H1 (cell line): ENCODE data around the gene CC2D1A. TPM values are rescaled to one million over a fixed set of nuclear protein-coding genes. Genes with fewer than 3 reads are reported as not detected.

Experiments used
- CTCF ChIA-PET: fragments of 300-600 bp; sonication (Branson Sonifier 250); formaldehyde crosslinking; loops from one replicate; lab custom pipeline; 2021; ENCODE audit not compliant: partially characterized antibody; lab: Charles Lee
- POLR2A ChIA-PET: fragments of 300-600 bp; sonication (Branson Sonifier 250); formaldehyde crosslinking; loops from one replicate; lab custom pipeline; 2021; ENCODE audit warnings: inconsistent platforms; ENCODE audit not compliant: partially characterized antibody; lab: Charles Lee
- DNase-seq, 2 experiments: peaks; one replicate each; pipeline versions ENCODE4 v3.0.0 to v3.0.0-alpha.2; 2010 to 2022; ENCODE audit warnings: low spot score in 2 of 2, low read depth in 1 of 2, mixed read lengths in 1 of 2
- FAIRE-seq: peaks from 2 replicates; lab custom pipeline; 2011; peaks lifted over from hg19 to GRCh38; lab: Jason Lieb, UNC
- H2AFZ ChIP-seq: 2 replicates; pipeline ENCODE4 v1.8.1; 2012; ENCODE audit warnings: low read length, inconsistent platforms
- H2AK5ac ChIP-seq: 2 replicates; pipeline ENCODE4 v1.6.1; 2013; ENCODE audit warnings: low read depth, low read length
- H2BK120ac ChIP-seq: replicated peaks from 2 replicates; pipeline ENCODE3; 2013; ENCODE audit warnings: low read depth, low read length, inconsistent platforms
- H2BK12ac ChIP-seq: 2 replicates; pipeline ENCODE4 v1.6.1; 2013; ENCODE audit warnings: low read depth, low read length
- H2BK15ac ChIP-seq: 2 replicates; pipeline ENCODE4 v1.6.1; 2013; ENCODE audit warnings: low read length
- H2BK20ac ChIP-seq: 2 replicates; pipeline ENCODE4 v1.6.1; 2013; ENCODE audit warnings: low read length
- H2BK5ac ChIP-seq: 2 replicates; pipeline ENCODE4 v1.6.1; 2013; ENCODE audit warnings: low read depth, low read length
- H3K14ac ChIP-seq: 2 replicates; pipeline ENCODE4 v1.6.1; 2013; ENCODE audit warnings: inconsistent platforms; ENCODE audit not compliant: insufficient read length
- H3K18ac ChIP-seq: 2 replicates; pipeline ENCODE4 v1.6.1; 2013; ENCODE audit warnings: low read length; ENCODE audit errors: extremely low read depth
- H3K23ac ChIP-seq: 2 replicates; pipeline ENCODE4 v1.6.1; 2013; ENCODE audit warnings: inconsistent platforms; ENCODE audit not compliant: insufficient read length
- H3K23me2 ChIP-seq: 2 replicates; pipeline ENCODE4 v1.6.1; 2013; ENCODE audit warnings: low read depth, low read length
- H3K27ac ChIP-seq: 2 replicates; pipeline ENCODE4 v1.6.1; 2011; ENCODE audit warnings: low read depth, low read length, inconsistent platforms
- H3K27me3 ChIP-seq, 4 experiments: replicated peaks in 1 of 4; 1 replicate in 1 of 4; 2 replicates in 3 of 4; pipeline versions ENCODE4 v1.6.1 to v1.8.1; 2011 to 2013; ENCODE audit warnings: low read length in 3 of 4, mild to moderate bottlenecking in 3 of 4, inconsistent platforms in 2 of 4, mixed read lengths in 2 of 4, moderate library complexity in 1 of 4; ENCODE audit not compliant: control insufficient read depth in 3 of 4, insufficient read depth in 3 of 4; ENCODE audit errors: extremely low read depth in 1 of 4
- H3K36me3 ChIP-seq, 4 experiments: 2 replicates each; pipeline versions ENCODE4 v1.6.1 to v1.8.1; 2011 to 2013; ENCODE audit warnings: mild to moderate bottlenecking in 4 of 4, low read length in 3 of 4, moderate library complexity in 2 of 4, control low read depth in 1 of 4, inconsistent platforms in 1 of 4; ENCODE audit not compliant: insufficient read depth in 4 of 4, control insufficient read depth in 2 of 4
- H3K4ac ChIP-seq: replicated peaks from 2 replicates; pipeline ENCODE3; 2013; ENCODE audit warnings: low read length, low read depth, mixed read lengths, inconsistent platforms; ENCODE audit not compliant: insufficient read length
- H3K4me1 ChIP-seq, 4 experiments: replicated peaks in 1 of 4; 1 replicate in 1 of 4; 2 replicates in 3 of 4; pipeline versions ENCODE4 v1.6.1 to v1.8.1; 2011 to 2013; ENCODE audit warnings: low read length in 3 of 4, inconsistent platforms in 2 of 4, mixed read lengths in 1 of 4; ENCODE audit not compliant: insufficient read depth in 4 of 4, control insufficient read depth in 3 of 4
- H3K4me2 ChIP-seq, 2 experiments: 2 replicates each; pipeline versions ENCODE4 v1.6.1 to v1.8.1; 2011 to 2013; ENCODE audit warnings: low read depth in 2 of 2, low read length in 2 of 2, control low read depth in 1 of 2, inconsistent platforms in 1 of 2, mild to moderate bottlenecking in 1 of 2; ENCODE audit not compliant: insufficient read depth in 1 of 2
- H3K4me3 ChIP-seq, 4 experiments: fragments of 200-600, 300-600 bp in 1 of 4; sonication (generic), shearing (Covaris generic), sonication (Bioruptor Twin) in 1 of 4; 2 replicates each; pipeline versions ENCODE4 v1.5.1 to v1.8.1; 2011 to 2016; ENCODE audit warnings: low read length in 4 of 4, low read depth in 3 of 4, control low read depth in 2 of 4, inconsistent platforms in 2 of 4, mild to moderate bottlenecking in 2 of 4, mixed read lengths in 1 of 4, moderate library complexity in 1 of 4; ENCODE audit not compliant: insufficient read depth in 2 of 4; ENCODE audit errors: extremely low read depth in 1 of 4
- H3K56ac ChIP-seq: replicated peaks from 2 replicates; pipeline ENCODE3; 2013; ENCODE audit warnings: low read depth, mild to moderate bottlenecking, mixed read lengths, low read length, inconsistent platforms; ENCODE audit not compliant: insufficient read length
- H3K79me1 ChIP-seq: 2 replicates; pipeline ENCODE4 v1.6.1; 2013; ENCODE audit warnings: low read depth, low read length, control low read depth
- H3K79me2 ChIP-seq, 2 experiments: 2 replicates each; pipeline versions ENCODE4 v1.6.1 to v1.8.1; 2012 to 2013; ENCODE audit warnings: low read length in 2 of 2, mild to moderate bottlenecking in 2 of 2, inconsistent platforms in 1 of 2; ENCODE audit not compliant: insufficient read depth in 2 of 2, control insufficient read depth in 1 of 2
- H3K9ac ChIP-seq, 4 experiments: replicated peaks in 1 of 4; 1 replicate in 1 of 4; 2 replicates in 3 of 4; pipeline versions ENCODE4 v1.6.1 to v1.8.1; 2011 to 2013; ENCODE audit warnings: low read depth in 3 of 4, low read length in 3 of 4, control low read depth in 2 of 4, mild to moderate bottlenecking in 2 of 4, moderate library complexity in 2 of 4, inconsistent platforms in 1 of 4; ENCODE audit errors: extremely low read depth in 1 of 4
- H3K9me3 ChIP-seq, 2 experiments: 2 replicates each; pipeline versions ENCODE4 v1.6.1 to v1.8.1; 2012 to 2013; ENCODE audit warnings: mild to moderate bottlenecking in 2 of 2, moderate library complexity in 2 of 2, control low read depth in 1 of 2, inconsistent platforms in 1 of 2, low read depth in 1 of 2, low read length in 1 of 2, mixed read lengths in 1 of 2; ENCODE audit not compliant: insufficient read depth in 2 of 2
- H4K20me1 ChIP-seq, 2 experiments: replicated peaks in 1 of 2; 2 replicates each; pipeline versions ENCODE3 to v1.8.1; 2011 to 2013; ENCODE audit warnings: inconsistent platforms in 2 of 2, low read length in 2 of 2, mild to moderate bottlenecking in 1 of 2; ENCODE audit not compliant: insufficient read depth in 2 of 2, control insufficient read depth in 1 of 2
- H4K5ac ChIP-seq: 2 replicates; pipeline ENCODE4 v1.6.1; 2013; ENCODE audit warnings: low read length, low read depth, mixed read lengths, inconsistent platforms; ENCODE audit not compliant: insufficient read length
- H4K8ac ChIP-seq: 2 replicates; pipeline ENCODE4 v1.8.0; 2013; ENCODE audit warnings: mild to moderate bottlenecking, moderate library complexity, low read length, inconsistent platforms; ENCODE audit not compliant: insufficient read depth; ENCODE audit errors: extremely low read depth
- H4K91ac ChIP-seq: replicated peaks from 2 replicates; pipeline ENCODE3; 2013; ENCODE audit warnings: low read length, mixed read lengths, inconsistent platforms; ENCODE audit not compliant: insufficient read length
- CHD1 ChIP-seq: IDR thresholded peaks from 2 replicates; pipeline ENCODE4 v1.6.1; 2012; ENCODE audit warnings: low read depth, low read length, improper control_type of control experiment
- GABPA ChIP-seq: IDR thresholded peaks from 2 replicates; pipeline ENCODE4 v1.6.1; 2011; ENCODE audit warnings: mild to moderate bottlenecking, low read length, moderate library complexity, borderline replicate concordance; ENCODE audit not compliant: insufficient read depth
- HDAC6 ChIP-seq: IDR thresholded peaks from one replicate; pipeline ENCODE4 v1.7.1; 2012; ENCODE audit warnings: low read depth, mild to moderate bottlenecking, inconsistent platforms, low read length, moderate library complexity
- KDM1A ChIP-seq: fragments of 200-600, 300-600 bp; sonication (generic); IDR thresholded peaks from 2 replicates; pipeline ENCODE4 v1.7.1; 2016; ENCODE audit warnings: mild to moderate bottlenecking, low read length, borderline replicate concordance
- KDM4A ChIP-seq: IDR thresholded peaks from one replicate; pipeline ENCODE4 v1.7.1; 2012; ENCODE audit warnings: low read depth, mild to moderate bottlenecking, moderate library complexity, low read length, inconsistent platforms; ENCODE audit not compliant: severe bottlenecking
- NANOG ChIP-seq: IDR thresholded peaks from 2 replicates; pipeline ENCODE4 v1.6.1; 2011; ENCODE audit warnings: low read length, low read depth, mild to moderate bottlenecking, inconsistent platforms; ENCODE audit not compliant: insufficient read depth, poor library complexity, severe bottlenecking
- NRF1 ChIP-seq: IDR thresholded peaks from 2 replicates; pipeline ENCODE4 v1.6.1; 2011; ENCODE audit warnings: mild to moderate bottlenecking, low read depth, low read length, improper control_type of control experiment
- POLR2AphosphoS5 ChIP-seq: IDR thresholded peaks from 2 replicates; pipeline ENCODE4 v1.6.1; 2011; ENCODE audit warnings: low read depth, low read length
- SP4 ChIP-seq: IDR thresholded peaks from 2 replicates; pipeline ENCODE4 v1.6.1; 2012; ENCODE audit warnings: low read length, inconsistent platforms
- SRF ChIP-seq: IDR thresholded peaks from 2 replicates; pipeline ENCODE4 v1.6.1; 2011; ENCODE audit warnings: mild to moderate bottlenecking, low read depth, low read length, moderate library complexity
- TAF1 ChIP-seq: IDR thresholded peaks from 2 replicates; pipeline ENCODE4 v1.6.1; 2011; ENCODE audit warnings: mild to moderate bottlenecking, low read depth, low read length
- WGBS, 2 experiments: shearing (Covaris generic) in 1 of 2; methylation state at CpG; one replicate each; pipeline versions ENCODE4 v1.1.6 to v1.1.7; 2013 to 2015; ENCODE audit warnings: low lambda C conversion rate in 2 of 2, mixed read lengths in 2 of 2, inconsistent platforms in 1 of 2, low coverage in 1 of 2, missing lambda C conversion rate in 1 of 2; ENCODE audit not compliant: insufficient replicate concordance in 2 of 2, insufficient coverage in 1 of 2, insufficient read length in 1 of 2; ENCODE audit errors: extremely low coverage in 1 of 2, missing lambda C conversion rate in 1 of 2; 5-methylcytosine and 5-hydroxymethylcytosine counted together
- polyA plus RNA-seq, 7 experiments: library from polyadenylated mRNA; depleted of rRNA in 3 of 7; stranded (reverse) in 5 of 7; unstranded in 2 of 7; fragments of >200 nt in 5 of 7; fragments of 200-250 nt in 2 of 7; gene quantifications; 1 replicate in 5 of 7; 2 replicates in 1 of 7; 4 replicates in 1 of 7; pipeline versions ENCODE4 v1.2.1 to v1.2.3, GENCODE V29; 2011 to 2013; ENCODE audit warnings: missing spikeins in 2 of 7, mixed read lengths in 2 of 7
- total RNA-seq: library from RNA; stranded (reverse); fragmentation: NEBNext Ultra II Directional; extraction: Animal tissue kit (Norgen Biotek cat#: 25700); gene quantifications from 2 replicates; pipeline ENCODE4 v1.2.1, GENCODE V29; 2021
- TF ChIP-seq, protein P1 (sequence below): IDR thresholded peaks from 2 replicates; pipeline ENCODE4 v1.6.1; 2012; ENCODE audit warnings: inconsistent platforms

Gene CC2D1A
- total and polyA plus RNA-seq, 2 of the 8 experiments (the other 6 are each of a cell fraction or from before 2014, with no cell fraction given) = 12.5 to 33.0 TPM

DNA sequence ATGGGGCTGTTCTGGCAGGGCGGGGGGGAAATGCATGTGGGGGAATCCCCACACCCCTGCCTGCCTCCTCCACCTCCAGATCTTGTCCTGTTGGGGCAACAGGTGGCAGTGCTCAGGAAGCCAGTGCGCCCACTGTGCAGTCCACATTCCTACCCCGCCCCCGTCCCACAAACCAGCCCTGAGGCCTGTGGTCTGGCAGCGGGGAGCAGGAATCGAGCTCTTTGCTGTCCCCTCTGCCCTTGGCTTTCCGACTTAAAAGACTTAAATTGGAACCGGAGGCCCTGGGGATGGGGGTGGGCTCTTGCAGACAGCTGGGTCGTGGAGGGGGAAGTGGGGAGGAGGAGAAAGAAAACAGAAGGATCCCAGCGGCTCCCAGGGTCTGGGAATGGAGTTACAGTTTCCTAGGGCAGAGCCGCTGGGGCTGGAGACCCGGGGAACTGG, 24.7 kb upstream of the CC2D1A start:
- Histone ChIP-seq H3K27me3 (peaks cover 0 to 14% (median 6%) of the 10 kb centered on the region in 4 experiments; a peak in 4 of 7 replicates), H3K79me2 (no peaks in the 10 kb centered on the region), H3K14ac (no peak overlapping the region), H3K23me2 (no peaks in the 10 kb centered on the region), H4K91ac (peak overlapping the region; percentile 97), H3K18ac (peak overlapping the region; percentile 93; the same call in 1 of the 2 replicates), H3K4me2 (peak overlapping the region; percentile 1 to 32; a peak in 1 of 4 replicates), H3K9ac (peak overlapping the region in 1 of 4 experiments; percentile 20; a peak in 1 of 7 replicates), H2AK5ac (no peak overlapping the region), H3K23ac (no peak overlapping the region), H2BK20ac (peak overlapping the region; percentile 95; the same call in 1 of the 2 replicates), H2BK5ac (peak overlapping the region; percentile 71; the same call in 1 of the 2 replicates), H3K4ac (no peak overlapping the region), H2AFZ (no peak overlapping the region), H4K5ac (peak overlapping the region; percentile 62), H4K20me1 (no peaks in the 10 kb centered on the region), H4K8ac (peak overlapping the region; percentile 82), H2BK12ac (peak overlapping the region; percentile 97), H2BK15ac (peak overlapping the region; percentile 72; the same call in 1 of the 2 replicates), H3K4me1 (peaks cover 6 to 23% (median 16%) of the 10 kb centered on the region in 4 experiments), H3K9me3 (no peaks in the 10 kb centered on the region), H3K56ac (no peak overlapping the region), H2BK120ac (peak overlapping the region; percentile 98), H3K36me3 (no peaks in the 10 kb centered on the region), H3K4me3 (peak overlapping the region in 1 of 4 experiments; percentile 48; a peak in 1 of 8 replicates), H3K27ac (peak overlapping the region; percentile 42; the same call in 1 of the 2 replicates), H3K79me1 (no peaks in the 10 kb centered on the region)
- ChIA-PET POLR2A (interaction anchor here (0.9 to 3.3 kb wide), 17 partner anchors 12 to 192 kb away, joined by 3 to 13 read pairs (median 4); partner anchors contain the start of genes BRME1, C19orf53, CC2D1A and DCAF15), CTCF (interaction anchor here (0.7 to 8.7 kb wide), 44 partner anchors 10 to 255 kb away, joined by 3 to 76 read pairs (median 4); partner anchors contain the start of genes ASF1B, BRME1, CC2D1A and DCAF15)
- WGBS, 2 experiments = 26% methylated on average over 11 of the region's 12 CpGs; no CpG with 5 or more reads in 1 of the 2 experiments
- FAIRE-seq (peak; percentile 42), DNase-seq (peak in 1 of 2 experiments; percentile 38)
- no peak for TF ChIP-seq SP4
- no peak for TF ChIP-seq POLR2AphosphoS5
- TF ChIP-seq SRF = no peak
- peak; percentile 57 for TF ChIP-seq NANOG
- TF ChIP-seq HDAC6 = no peak
- TF ChIP-seq KDM4A = no peak
- no peak for TF ChIP-seq CHD1
- TF ChIP-seq NRF1 = no peak
- TF ChIP-seq TAF1 = no peak
- TF ChIP-seq, protein P1, sequence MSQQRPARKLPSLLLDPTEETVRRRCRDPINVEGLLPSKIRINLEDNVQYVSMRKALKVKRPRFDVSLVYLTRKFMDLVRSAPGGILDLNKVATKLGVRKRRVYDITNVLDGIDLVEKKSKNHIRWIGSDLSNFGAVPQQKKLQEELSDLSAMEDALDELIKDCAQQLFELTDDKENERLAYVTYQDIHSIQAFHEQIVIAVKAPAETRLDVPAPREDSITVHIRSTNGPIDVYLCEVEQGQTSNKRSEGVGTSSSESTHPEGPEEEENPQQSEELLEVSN = no peak
- no peak for TF ChIP-seq KDM1A
- TF ChIP-seq GABPA = no peak; the same call in 1 of the 2 replicates
